SK-N-MC (cell line): ENCODE results near the gene C17orf75.

ENCODE experiments used
- EZH2 ChIP-seq: fragments of 200-600 bp; sonication (generic); IDR thresholded peaks from one replicate; pipeline ENCODE4 v1.6.1; 2017; ENCODE audit warnings: antibody characterized with exemption
- POLR2AphosphoS5 ChIP-seq: IDR thresholded peaks from 2 replicates; pipeline ENCODE4 v1.6.1; 2012; ENCODE audit warnings: mild to moderate bottlenecking, low read depth, low read length, borderline replicate concordance

GRCh38 chr17:32383926-32384434 lies 42.0 kb upstream of the C17orf75 start:
- TF ChIP-seq EZH2 (no peak), POLR2AphosphoS5 (no peak)
